ENCODE results near the gene IFNK.

The IFNK gene

DNA sequence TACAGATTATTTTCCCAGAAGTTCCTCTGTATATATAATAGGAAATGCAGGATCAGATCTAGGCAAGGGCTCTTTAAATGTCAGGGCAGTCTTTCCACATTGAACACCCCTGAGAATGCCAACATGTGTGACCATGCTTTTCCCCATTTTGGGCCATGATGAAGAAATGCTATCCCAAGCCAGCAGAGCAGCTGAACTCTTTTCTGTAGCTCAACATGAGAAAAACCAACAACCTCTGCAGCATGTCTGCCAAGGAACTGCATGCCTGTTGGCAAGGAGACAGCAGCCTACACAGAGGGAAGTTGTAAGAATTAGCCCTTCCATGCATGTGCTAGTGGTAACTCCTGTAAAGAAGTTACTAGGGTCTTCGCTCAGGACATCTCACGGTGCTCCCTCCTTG lies 9.5 kb upstream of the IFNK start:
- no peak for DNase-seq

DNA sequence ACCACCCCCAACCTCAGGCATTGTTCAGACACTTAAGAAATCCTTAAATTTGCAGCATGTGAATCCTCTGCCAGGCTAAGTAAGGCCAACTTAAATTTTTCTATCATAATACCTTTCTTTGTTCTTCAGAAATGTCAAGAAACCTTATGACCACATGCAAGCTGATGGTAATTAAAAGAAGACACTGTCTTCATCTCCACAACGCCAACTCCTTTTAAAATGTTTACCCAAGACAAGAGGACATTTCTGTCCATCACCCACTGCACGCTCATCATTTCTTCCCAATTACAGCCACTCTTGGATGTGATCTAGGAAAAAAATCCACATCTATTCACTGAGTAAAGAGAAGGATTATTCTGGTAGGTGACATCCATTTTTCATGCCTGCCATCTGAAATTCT lies 6.1 kb upstream of the IFNK start:
- no peak for DNase-seq

DNA sequence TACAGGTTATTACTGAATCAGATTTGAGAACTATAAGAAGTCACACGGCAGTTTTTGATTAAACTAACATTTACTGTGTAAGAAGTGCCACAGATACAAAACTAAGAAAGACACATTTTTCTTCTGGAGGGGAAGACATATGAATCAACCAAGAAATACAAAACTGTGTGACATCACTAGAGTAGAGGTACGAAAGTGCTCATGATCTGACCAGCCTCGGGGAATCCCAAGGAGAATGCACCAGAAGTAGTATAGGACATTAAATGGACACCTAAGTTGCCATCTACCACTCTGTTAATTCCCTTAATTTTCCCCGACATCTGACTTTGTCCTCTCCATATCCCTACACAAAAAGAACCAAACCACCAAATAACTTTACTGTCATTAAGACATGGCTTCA lies 5.3 kb upstream of the IFNK start:
- no peak for DNase-seq

DNA sequence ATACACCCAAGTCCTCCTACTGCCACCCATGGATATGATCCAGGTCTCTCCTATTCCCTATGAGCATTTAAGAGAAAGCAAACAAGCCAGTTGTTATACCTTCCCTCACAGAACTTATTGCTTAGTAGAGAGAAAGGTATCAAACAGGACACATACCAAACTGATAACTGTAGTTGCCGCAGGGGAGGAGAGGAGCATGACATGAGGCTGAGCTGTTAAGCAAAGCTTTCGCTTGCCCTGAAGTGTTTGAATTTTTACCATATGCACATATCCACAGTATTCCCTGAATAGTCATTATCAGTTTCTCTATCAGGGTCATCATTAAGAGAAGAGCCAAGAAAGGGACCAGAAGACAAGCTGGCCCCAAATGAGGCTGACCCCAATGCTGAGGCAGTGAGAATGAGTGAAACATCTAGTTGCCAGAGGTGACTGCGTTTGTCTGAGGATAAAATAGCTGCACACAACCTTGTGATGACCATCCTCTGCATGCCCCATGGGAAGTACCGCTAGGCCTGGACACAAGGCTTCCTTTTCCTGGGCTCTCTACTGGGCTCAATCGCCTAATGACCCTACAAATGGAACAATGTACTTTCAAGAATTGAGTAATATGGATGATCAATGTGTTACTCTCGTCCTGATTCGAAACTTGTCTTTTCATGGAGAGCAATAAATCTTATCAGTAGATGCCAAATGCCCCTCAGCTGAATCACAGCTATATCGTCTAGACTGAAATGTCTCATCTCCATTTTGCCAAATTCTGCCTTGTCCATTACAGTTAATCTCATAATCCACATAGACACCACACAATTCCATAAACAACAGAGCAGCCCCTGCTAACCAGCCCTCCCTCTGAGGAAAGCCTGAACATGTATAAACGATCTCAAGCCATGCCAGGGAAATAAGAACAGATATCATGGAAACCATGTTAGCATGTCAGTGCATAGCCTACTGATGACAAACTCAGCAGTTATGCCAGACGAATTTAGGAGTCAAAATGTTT lies 4.3 kb upstream of the IFNK start:
- DNase-seq, result no peak

DNA sequence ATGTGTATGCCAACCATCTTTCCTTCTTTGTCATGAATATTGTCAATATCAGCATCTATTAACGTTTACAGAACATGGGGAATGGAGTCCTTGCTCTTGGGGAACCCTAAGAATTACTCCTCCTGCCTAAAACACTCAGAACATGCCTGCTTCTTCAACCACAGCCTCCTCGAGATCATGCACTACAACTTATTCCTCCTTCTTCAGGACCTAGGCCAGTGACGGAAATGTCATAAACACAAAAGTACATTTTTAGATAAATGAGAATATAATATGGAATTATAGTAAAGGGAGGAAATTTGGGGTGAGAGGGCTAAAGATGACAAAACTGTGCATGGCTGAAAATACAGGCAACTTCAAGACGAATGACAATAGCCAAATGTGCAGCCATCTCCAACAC lies 3.1 kb upstream of the IFNK start:
- no peak for DNase-seq

DNA sequence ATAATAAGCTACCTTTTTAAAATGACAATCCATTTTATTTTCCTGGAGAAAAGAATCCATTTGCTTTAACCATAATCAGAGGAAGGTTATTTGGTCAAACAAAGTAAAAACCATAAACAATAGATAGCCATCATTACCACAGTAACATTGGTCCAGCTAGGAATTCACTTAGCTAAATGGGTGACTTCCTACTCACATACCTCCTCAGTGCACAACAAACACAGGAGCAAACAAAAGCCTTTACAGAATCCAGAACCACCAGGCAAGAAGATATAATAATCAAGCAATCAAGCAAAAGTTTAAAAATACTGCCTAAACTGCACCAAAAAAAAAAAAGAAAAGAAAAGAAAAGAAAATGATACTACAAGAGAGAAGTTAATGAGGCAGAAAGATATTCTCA lies 949 bp upstream of the IFNK start:
- DNase-seq, result no peak

DNA sequence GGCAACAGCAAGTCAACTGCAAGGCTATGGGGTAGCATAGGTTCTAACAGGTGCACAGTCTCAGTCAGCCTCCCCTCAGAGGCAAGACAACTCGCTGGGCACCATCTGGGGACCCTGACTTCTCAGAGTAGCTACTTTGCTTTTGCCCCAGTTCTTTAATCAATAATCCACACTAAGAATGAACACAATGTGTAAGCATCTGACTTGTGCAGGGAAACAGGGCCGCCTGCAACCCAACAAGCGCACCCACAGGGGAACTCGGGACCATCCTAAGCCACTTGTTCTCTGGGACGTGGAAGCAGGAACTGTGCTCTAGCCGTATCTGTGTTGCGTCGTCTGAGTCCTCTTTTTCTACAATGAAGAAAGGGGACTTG lies 3.6 kb downstream of the IFNK start:
- no peak for DNase-seq

DNA sequence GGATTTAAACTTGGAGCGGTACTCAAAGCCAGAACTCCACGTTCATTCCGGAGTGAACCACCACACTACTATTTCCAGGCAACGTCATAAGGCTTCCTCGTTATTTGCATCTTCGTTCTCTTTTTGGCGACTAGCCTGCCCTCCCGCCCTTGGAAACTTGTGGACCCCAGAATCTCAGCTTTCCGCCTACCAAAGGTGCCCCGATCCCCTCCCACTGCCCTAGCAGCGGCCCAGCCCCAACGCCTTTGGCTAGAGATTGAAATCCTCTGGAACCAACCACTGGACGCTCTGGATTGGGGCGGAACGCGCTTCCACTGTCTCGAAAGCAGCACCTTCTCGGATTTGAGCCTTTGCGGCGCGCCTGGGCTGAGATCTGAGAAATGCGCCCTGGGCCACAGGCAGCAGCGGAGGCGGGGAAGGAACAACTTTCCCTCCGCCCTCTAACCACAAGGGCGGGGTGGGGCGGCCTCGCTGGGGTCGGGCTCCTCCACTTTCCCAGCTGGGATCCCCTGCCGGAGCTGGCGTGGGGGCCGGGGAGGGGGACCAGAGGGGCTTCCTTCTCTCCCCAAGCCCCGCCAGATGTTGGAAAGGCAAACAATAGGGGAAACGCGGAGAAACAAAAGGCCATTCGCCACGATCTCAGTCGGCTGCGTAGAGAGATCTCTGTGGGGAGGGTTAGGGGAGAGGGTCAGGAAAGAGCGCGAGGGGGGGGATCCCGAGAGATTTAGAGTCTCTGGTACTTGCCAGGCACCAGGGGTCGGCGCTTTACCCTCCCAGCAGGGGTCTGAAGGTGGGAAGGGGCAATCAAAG lies 4.2 kb downstream of the IFNK start:
- peak; percentile 42 for DNase-seq

DNA sequence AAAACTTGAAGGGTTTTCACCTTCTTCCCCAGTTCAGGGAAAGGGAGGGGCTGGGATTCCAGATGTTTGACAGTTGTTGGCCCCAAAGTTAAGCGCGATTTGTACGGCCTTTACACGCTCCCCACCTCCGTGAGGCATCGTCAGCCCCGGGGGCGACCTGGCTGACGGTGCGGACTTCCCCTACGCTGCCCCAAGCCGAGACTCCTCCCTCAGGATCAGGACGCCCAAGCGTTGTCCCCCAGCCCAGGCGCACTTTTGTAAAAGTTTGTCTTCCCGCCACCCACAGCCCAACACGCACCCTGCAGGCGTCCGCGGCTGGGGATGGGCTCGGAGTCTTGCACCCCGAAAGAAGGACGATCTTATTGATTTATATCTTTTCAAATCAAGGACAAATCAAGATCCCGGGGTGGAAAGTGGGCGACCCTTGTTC lies 4.8 kb downstream of the IFNK start:
- DNase-seq, result peak; percentile 36

DNA sequence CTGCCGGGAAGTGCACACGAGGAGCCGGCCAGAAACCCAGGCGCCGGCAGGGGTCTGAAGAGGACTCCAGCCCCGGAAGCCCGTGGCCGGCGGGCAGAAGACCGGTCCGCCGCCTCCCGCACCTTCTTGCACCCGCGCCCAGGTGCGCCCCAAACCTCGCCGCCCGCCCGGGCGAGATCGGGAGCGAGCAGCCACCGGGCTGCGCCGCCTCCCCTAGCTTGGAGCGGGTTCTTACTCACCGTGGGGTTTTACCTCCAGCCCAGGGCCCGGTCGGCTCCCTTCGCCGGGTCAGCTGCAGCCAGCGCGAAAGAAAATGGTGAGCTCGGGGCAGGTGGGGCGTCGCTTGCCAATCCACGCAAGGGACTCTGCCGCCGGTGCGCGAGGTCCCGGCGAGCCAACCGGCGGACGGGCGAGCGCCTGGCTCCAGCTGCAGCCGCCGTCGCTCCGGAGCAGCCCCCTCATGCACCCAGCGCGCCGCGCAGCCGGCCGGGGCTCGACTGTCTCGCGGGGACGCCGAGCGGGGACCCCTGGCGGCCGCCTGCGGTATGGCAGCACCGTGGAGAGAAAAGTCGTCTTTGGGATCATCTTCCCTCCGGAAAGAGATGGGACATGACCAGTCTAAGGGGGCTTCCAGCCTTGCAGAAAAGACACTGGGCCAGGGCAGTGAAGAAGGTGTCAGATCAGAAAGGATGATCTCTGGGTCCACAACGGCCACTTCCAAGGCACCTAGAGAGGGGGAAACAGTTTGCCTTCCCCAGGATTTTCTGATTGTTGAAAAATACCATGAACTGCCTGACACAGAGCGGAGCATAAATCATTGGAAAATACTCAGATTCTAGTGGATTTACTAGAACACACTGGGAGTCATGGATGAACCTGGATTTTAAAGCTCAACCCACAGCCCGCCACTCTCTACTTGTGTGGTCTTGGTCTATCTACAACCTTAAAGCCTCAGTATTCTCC lies 5.5 kb downstream of the IFNK start, which contains the start of gene MOB3B:
Gene MOB3B, minus strand, starts transcription at position 499 of the 963 bp plus-strand sequence. CDS start 74,264 bp downstream, outside the sequence.
- DNase-seq, result peak; percentile 81

DNA sequence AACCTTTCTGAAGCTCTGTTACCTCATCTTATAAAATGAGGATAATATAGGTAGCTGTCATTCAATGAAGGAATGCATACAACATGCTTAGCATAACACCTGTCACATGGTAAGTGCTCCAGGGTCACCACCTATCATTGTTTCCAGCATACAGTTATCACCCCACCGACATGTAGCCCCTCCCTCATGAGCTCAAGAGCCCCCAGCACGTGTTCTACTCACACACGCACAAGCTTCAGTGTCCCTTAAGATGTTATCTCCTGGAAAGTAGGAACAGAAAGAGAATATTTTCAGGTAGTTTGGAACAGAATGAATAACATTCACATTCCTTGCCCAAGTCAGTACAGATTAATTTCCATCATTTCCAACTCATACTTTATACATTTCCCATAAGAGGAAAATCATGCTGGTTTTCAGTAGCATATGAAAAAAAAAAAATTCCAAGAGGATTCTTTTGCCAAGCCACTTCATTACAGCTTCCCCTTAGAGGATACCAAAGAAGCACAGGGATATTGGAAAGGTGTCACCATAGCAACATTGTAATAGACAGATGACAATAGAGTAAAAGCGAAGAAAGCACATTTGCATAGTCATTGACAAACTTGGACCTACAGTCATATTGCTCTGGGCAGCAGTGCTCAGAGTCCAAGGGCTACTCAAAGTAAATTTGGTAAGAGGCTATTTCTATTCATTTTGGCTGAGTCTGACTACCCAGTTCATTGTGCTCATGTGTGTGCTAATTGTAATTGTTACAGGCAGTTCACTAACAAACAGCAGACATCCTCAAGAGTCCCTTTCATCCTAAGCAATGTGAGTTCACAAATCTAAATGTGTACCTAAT lies 7.0 kb downstream of the IFNK start:
- DNase-seq, result no peak

DNA sequence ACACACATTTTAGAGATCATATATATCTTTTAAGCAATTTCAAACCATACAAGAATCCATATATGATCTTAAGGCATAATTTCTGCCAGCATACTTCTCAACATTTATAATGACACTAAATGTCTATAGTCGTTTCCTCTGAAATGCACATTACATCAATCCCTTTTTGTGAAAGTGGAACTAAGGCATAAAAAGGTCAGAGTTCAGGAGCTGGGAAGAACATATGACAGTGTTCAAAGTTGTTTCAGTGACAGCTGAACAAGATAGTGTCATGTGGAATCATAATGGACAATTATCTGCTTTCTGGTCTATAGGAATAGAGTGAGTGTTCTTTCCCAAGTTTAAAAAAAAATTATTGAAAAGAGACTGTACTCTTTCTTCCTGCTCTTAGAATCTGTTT lies 8.0 kb downstream of the IFNK start:
- DNase-seq, result no peak

DNA sequence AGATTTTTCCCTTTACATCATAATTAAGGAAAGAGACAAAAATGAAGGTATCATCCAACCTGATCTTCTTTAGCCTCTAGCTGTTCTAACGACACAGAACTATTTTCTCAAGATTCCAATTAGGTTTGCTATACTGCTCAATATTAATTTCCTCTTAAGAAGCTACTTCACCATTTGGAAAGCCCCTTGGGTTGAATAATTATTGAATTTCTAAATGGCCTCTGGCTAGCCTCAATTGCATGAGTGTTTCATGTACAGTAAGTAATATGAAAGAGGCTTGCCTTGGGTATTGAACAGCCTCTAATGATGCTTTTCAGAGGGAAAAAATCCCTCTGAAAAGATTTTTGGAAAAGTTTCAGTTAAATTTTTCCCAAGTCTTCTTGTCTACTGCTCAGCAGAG lies 9.2 kb downstream of the IFNK start:
- DNase-seq, result no peak

DNA sequence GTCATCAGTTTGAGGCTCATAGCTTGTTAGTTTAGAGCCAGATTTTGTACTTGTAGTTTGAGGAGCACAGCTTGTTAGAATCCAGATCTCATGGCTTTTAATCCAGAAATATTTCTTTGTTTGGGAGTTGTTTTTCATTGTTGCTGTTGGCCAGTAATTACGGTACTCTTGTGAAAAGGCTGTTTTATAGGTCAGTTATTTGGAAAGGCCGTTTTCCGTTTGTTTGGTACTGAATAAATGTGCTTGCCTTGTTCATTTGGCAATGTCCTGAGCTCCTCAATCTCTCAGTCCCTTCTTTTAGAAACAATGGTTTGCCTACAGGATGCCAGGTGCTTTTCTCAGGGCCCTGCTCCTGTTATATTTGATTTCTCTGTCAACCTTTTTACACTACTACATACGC lies 10.0 kb downstream of the IFNK start:
- no peak for DNase-seq

DNA sequence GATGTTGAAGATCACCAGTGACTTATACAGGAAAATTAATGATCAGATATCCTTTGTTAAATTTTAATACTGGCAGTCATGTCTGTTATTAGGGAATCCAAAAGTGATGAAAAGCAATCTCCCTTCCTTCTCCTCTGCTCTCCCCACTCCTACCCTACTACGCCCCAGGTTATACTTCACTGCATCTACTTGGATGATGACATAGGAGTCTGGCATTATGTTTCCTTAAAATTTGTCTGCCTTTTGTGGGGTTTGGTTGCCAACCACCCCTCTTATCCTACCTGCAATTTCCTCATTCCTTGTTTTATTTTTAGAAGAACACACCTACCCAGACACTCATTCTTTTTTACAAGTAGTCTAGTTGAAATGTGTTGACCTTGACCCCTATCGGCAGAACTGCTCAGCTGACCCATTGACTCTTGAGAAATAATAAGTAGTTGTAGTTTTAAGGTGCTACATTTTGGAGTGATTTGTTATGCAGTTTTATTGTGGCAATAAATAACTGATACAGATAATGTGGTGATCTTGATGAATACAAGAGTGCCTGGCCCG lies 10.6 kb downstream of the IFNK start:
- no peak for DNase-seq

DNA sequence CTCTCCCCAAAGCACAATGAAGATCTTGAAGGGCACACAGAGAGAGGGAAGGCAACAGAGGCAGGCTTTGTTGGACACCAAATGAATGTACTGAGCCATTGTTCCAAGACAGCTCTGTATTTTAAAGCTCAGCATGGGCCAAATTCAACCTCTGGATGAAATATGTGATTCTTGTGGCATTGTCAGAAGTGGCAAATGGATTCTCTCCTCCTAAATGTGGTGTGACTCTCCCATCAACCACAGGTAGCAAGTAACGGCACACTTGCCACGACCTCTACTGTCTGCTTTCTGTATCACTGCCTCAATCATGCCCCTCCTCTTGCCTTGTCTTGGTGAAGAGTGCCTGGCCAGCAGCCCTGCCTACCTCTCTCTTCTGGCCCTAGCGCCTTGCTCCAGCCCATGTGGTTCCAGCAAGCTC lies 11.6 kb downstream of the IFNK start:
- no peak for DNase-seq

DNA sequence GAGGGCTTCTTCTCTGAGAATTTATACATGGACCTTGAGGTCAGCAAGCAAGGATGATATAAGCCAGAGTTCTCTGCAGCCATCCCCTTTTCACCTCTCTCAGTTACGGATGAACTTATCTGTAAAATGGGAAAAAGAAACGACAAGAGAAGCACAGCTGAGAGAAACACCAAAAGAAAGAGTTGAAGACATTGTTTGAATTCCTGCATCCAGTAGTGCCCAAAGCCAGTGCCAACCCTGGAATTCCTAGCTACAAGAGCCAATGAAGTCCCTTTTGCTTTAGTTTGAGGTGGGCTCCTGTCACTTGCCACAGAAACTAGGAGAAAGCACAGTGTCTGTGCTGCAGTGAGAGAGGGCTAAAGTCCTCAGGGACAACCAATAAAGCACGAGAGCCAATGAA lies 12.1 kb downstream of the IFNK start:
- DNase-seq, result no peak

DNA sequence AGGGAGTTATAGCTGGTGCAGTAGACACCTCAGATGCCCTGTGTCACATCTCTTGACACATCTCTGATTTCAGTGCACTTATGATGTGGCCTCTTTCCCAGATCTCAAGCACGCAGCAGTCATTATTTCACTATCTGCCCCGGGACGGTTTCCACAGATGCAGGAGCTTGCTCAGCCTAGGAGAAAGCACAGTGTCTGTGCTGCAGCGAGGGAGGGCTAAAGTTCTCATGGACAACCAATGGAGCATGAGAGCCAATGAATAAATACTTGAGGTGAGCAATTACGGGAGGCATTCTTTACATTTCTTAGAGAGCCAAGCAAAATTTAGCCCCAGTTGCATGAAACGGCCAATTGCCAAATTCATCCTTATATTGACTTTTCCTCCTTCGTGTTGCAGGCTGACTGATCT lies 12.9 kb downstream of the IFNK start:
- DNase-seq, result no peak

DNA sequence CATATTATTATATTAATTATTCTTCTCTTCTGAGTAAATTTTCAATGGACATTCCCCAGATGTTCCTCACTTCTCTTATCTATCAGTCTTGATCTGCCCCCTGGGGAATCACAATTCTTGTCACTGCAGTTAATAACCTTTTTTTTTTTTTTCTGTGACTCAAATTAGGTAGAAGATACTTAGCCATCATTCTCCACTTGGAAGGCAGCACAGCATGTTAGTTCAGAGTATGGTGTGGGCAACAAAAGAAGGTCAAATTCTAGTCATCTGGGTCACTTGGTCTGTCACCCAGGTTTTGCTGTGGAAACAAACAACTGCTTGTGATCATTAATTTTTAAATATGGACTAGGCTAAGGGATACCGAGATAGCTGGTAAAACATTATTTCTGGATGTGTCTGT lies 13.7 kb downstream of the IFNK start:
- no peak for DNase-seq

DNA sequence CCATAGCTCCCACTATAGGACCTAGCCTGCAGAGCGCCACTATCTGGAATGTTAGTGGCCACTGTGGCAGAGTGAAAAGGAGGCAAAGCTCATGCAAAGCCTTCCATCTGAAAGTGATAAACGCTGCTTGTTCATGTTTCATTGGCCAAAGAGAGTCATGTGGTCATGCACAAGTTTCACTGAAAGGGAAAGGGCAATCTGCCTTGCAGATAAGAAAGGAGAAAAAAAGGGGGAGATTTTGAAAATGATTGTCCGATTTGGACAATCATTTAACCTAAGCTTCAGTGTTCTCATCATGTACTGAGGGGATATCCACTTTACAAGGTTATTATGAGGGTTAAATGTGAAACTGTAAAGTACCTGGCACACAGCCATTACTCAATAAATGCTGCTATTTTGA lies 14.6 kb downstream of the IFNK start:
- no peak for DNase-seq
